ENCODE data around the gene TXNRD1. TPM values are rescaled to one million over a fixed set of nuclear protein-coding genes. Genes with fewer than 3 reads are reported as not detected.
"Not testable (repeated sequence)": the region's sequence is repeated elsewhere in the genome, so short reads cannot be mapped to it uniquely, and the experiment has no call there.

Gene TXNRD1
- total RNA-seq, 1 donor from 2014 or later: 45.5 TPM

- DNase-seq (ENCODE audit: low spot score): no peak
Observed at GRCh38 chr12:104323899-104324298, 108.3 kb downstream of the TXNRD1 start.

GRCh38 chr12:104328278-104328677 is 112.7 kb downstream of the TXNRD1 start:
- DNase-seq (ENCODE audit: low spot score): not testable (repeated sequence)

- DNase-seq (ENCODE audit: low spot score): no peak
Observed at GRCh38 chr12:104328790-104329189, 113.2 kb downstream of the TXNRD1 start.

- no peak for DNase-seq (ENCODE audit: low spot score)
Observed at GRCh38 chr12:104329707-104330532, 114.3 kb downstream of the TXNRD1 start.

GRCh38 chr12:104331376-104331775 is 115.8 kb downstream of the TXNRD1 start:
- DNase-seq (ENCODE audit: low spot score): no peak

GRCh38 chr12:104332273-104332672 is 116.7 kb downstream of the TXNRD1 start:
- DNase-seq (ENCODE audit: low spot score): not testable (repeated sequence)

GRCh38 chr12:104333692-104334255 is 118.2 kb downstream of the TXNRD1 start:
- DNase-seq (ENCODE audit: low spot score): no peak

GRCh38 chr12:104334581-104334980 is 119.0 kb downstream of the TXNRD1 start:
- DNase-seq (ENCODE audit: low spot score): no peak

GRCh38 chr12:104336115-104336514 is 120.5 kb downstream of the TXNRD1 start:
- no peak for DNase-seq (ENCODE audit: low spot score)

GRCh38 chr12:104337030-104337558 is 121.5 kb downstream of the TXNRD1 start:
- no peak for DNase-seq (ENCODE audit: low spot score)

GRCh38 chr12:104339663-104340062 is 124.1 kb downstream of the TXNRD1 start:
- no peak for DNase-seq (ENCODE audit: low spot score)

GRCh38 chr12:104340177-104340576 is 124.6 kb downstream of the TXNRD1 start:
- DNase-seq (ENCODE audit: low spot score): no peak

- DNase-seq (ENCODE audit: low spot score): no peak
Observed at GRCh38 chr12:104340925-104341611, 125.5 kb downstream of the TXNRD1 start.

GRCh38 chr12:104342147-104342546 is 126.6 kb downstream of the TXNRD1 start:
- DNase-seq (ENCODE audit: low spot score): no peak

GRCh38 chr12:104342635-104343249 is 127.2 kb downstream of the TXNRD1 start:
- DNase-seq (ENCODE audit: low spot score): no peak

- DNase-seq (ENCODE audit: low spot score): no peak
Observed at GRCh38 chr12:104344682-104345081, 129.1 kb downstream of the TXNRD1 start.

- no peak for DNase-seq (ENCODE audit: low spot score)
Observed at GRCh38 chr12:104345234-104346066, 129.9 kb downstream of the TXNRD1 start.

- no peak for DNase-seq (ENCODE audit: low spot score)
Observed at GRCh38 chr12:104347374-104348075, 131.9 kb downstream of the TXNRD1 start.

- no peak for DNase-seq (ENCODE audit: low spot score)
Observed at GRCh38 chr12:104348283-104348993, 132.9 kb downstream of the TXNRD1 start.

GRCh38 chr12:104348994-104349494 is 133.5 kb downstream of the TXNRD1 start:
- no peak for DNase-seq (ENCODE audit: low spot score)

Measured in ureter (tissue), 1 donor.